Endothelial cell of umbilical vein (primary cell): ENCODE data around the gene FUT9. TPM values are rescaled to one million over a fixed set of nuclear protein-coding genes. Genes with fewer than 3 reads are reported as not detected.

Experiments
- BruUV-seq: library from RNA; stranded (reverse); fragments of 400-500 nt; replicated peaks from 2 replicates; lab custom pipeline; 2021; lab: Mats Ljungman, UMichigan
- CTCF ChIA-PET: fragments of 300-600, 350-600 bp; sonication (Branson Sonifier 250); formaldehyde crosslinking; loops from one replicate; lab custom pipeline; 2021; ENCODE audit warnings: antibody characterized with exemption, inconsistent platforms; lab: Charles Lee
- POLR2A ChIA-PET: fragments of 300-600, 350-600 bp; sonication (Branson Sonifier 250); formaldehyde crosslinking; loops from one replicate; lab custom pipeline; 2021; ENCODE audit warnings: antibody characterized with exemption, inconsistent platforms; lab: Charles Lee
- DNase-seq: peaks from one replicate; pipeline ENCODE4 v3.0.0-alpha.2; 2011; ENCODE audit warnings: low read depth, low spot score
- FAIRE-seq: peaks from 2 replicates; lab custom pipeline; 2011; peaks lifted over from hg19 to GRCh38; lab: Jason Lieb, UNC
- H2AFZ ChIP-seq: 2 replicates; pipeline ENCODE4 v1.6.0; 2012; ENCODE audit warnings: low read depth, low read length, control low read depth, inconsistent platforms
- H3K27ac ChIP-seq: 2 replicates; pipeline ENCODE4 v1.5.1; 2011; ENCODE audit warnings: low read depth, mild to moderate bottlenecking, control low read depth, low read length, moderate library complexity; ENCODE audit not compliant: insufficient read depth
- H3K27me3 ChIP-seq, 2 experiments: 2 replicates each; pipeline versions ENCODE4 v1.6.0 to v1.6.1; 2011; ENCODE audit warnings: low read length in 2 of 2, mixed read lengths in 1 of 2; ENCODE audit not compliant: control insufficient read depth in 2 of 2, insufficient read depth in 2 of 2
- H3K36me3 ChIP-seq, 2 experiments: 2 replicates in 1 of 2; 3 replicates in 1 of 2; pipeline ENCODE4 v1.5.1; 2011; ENCODE audit warnings: low read length in 2 of 2, mild to moderate bottlenecking in 1 of 2, moderate library complexity in 1 of 2; ENCODE audit not compliant: control insufficient read depth in 2 of 2, insufficient read depth in 2 of 2; ENCODE audit errors: extremely low read depth in 1 of 2
- H3K4me1 ChIP-seq: 3 replicates; pipeline ENCODE4 v1.5.1; 2011; ENCODE audit warnings: mild to moderate bottlenecking, low read length; ENCODE audit not compliant: control insufficient read depth, insufficient read depth; ENCODE audit errors: extremely low read depth
- H3K4me2 ChIP-seq: 2 replicates; pipeline ENCODE4 v1.6.1; 2011; ENCODE audit warnings: low read length, control low read depth, mixed read lengths; ENCODE audit not compliant: insufficient read depth
- H3K4me3 ChIP-seq, 3 experiments: fragments of 200-600 bp in 1 of 3; sonication (generic), shearing (Covaris generic) in 1 of 3; replicated peaks in 1 of 3; 2 replicates each; pipeline ENCODE4 v1.5.1; 2011 to 2016; ENCODE audit warnings: control low read depth in 3 of 3, low read length in 3 of 3, mild to moderate bottlenecking in 2 of 3, inconsistent platforms in 1 of 3, low read depth in 1 of 3, moderate library complexity in 1 of 3; ENCODE audit not compliant: insufficient read depth in 1 of 3
- H3K79me2 ChIP-seq: 2 replicates; pipeline ENCODE4 v1.6.0; 2012; ENCODE audit warnings: low read length, inconsistent platforms; ENCODE audit not compliant: control insufficient read depth, insufficient read depth
- H3K9ac ChIP-seq: replicated peaks from 2 replicates; pipeline ENCODE3; 2011; ENCODE audit warnings: low read length, control low read depth; ENCODE audit not compliant: insufficient read depth; ENCODE audit errors: extremely low read depth
- H3K9me1 ChIP-seq: replicated peaks from 3 replicates; pipeline ENCODE4 v1.6.0; 2011; ENCODE audit warnings: mild to moderate bottlenecking, low read length; ENCODE audit not compliant: control insufficient read depth, insufficient read depth; ENCODE audit errors: extremely low read depth
- H3K9me3 ChIP-seq: replicated peaks from 2 replicates; pipeline ENCODE4 v1.5.1; 2012; ENCODE audit warnings: low read length, inconsistent platforms; ENCODE audit not compliant: control insufficient read depth, insufficient read depth
- H4K20me1 ChIP-seq: replicated peaks from 2 replicates; pipeline ENCODE3; 2011; ENCODE audit warnings: mild to moderate bottlenecking, low read length; ENCODE audit not compliant: control insufficient read depth, insufficient read depth; ENCODE audit errors: extremely low read depth
- FOS ChIP-seq: IDR thresholded peaks from 2 replicates; pipeline ENCODE4 v1.6.1; 2011; ENCODE audit warnings: mild to moderate bottlenecking, low read length, moderate library complexity, borderline replicate concordance; ENCODE audit not compliant: insufficient read depth
- GATA2 ChIP-seq: IDR thresholded peaks from 2 replicates; pipeline ENCODE4 v1.7.0; 2011; ENCODE audit warnings: low read depth, mild to moderate bottlenecking, moderate library complexity, mixed read lengths, low read length; ENCODE audit not compliant: insufficient read length, insufficient read depth
- MYC ChIP-seq: IDR thresholded peaks from one replicate; pipeline ENCODE4 v1.6.1; 2011; ENCODE audit warnings: mild to moderate bottlenecking, low read depth, low read length
- POLR2A ChIP-seq: IDR thresholded peaks from 2 replicates; pipeline ENCODE4 v1.6.1; 2012; ENCODE audit warnings: low read depth, mild to moderate bottlenecking, control low read depth, low read length
- POLR2AphosphoS5 ChIP-seq: IDR thresholded peaks from 2 replicates; pipeline ENCODE4 v1.6.1; 2012; ENCODE audit warnings: low read depth, mild to moderate bottlenecking, control low read depth, low read length, moderate library complexity; ENCODE audit not compliant: insufficient read depth
- dilution Hi-C: fragments of 300-500 bp; cut with MboI; formaldehyde crosslinking; loops from one replicate; pipeline ENCODE4 v1.15.0; 2019; ENCODE audit warnings: low sequenced_read_pairs; ENCODE audit not compliant: extremely low pct_ligation_motif_present
- intact Hi-C: fragments of 100-400 bp; cut with micrococcal nuclease; formaldehyde crosslinking; loops from one replicate; pipeline ENCODE4 v1.10.0; 2022
- polyA plus RNA-seq, 4 experiments: library from polyadenylated mRNA; depleted of rRNA in 3 of 4; stranded (reverse) in 3 of 4; unstranded in 1 of 4; fragments of >200 nt; gene quantifications; 2 replicates each; pipeline versions ENCODE4 v1.2.1 to v1.2.3, GENCODE V29; 2011 to 2012; ENCODE audit warnings: missing spikeins in 1 of 4
- total RNA-seq: library from RNA; stranded (reverse); gene quantifications from 2 replicates; pipeline ENCODE4 v1.2.3, GENCODE V29; 2021
- TF ChIP-seq, protein P1 (sequence below): IDR thresholded peaks from 2 replicates; pipeline ENCODE4 v1.6.1; 2011; ENCODE audit not compliant: insufficient read depth, insufficient read length
- TF ChIP-seq, protein P2 (sequence below), 2 donors: IDR thresholded peaks; 1 replicate in 1 of 2; 2 replicates in 1 of 2; pipeline ENCODE4 v1.5.1; 2011; ENCODE audit warnings: low read length in 2 of 2, mild to moderate bottlenecking in 2 of 2, moderate library complexity in 2 of 2, control low read depth in 1 of 2, inconsistent platforms in 1 of 2, low read depth in 1 of 2; ENCODE audit not compliant: insufficient read depth in 1 of 2; ENCODE audit errors: extremely low read depth in 1 of 2

Gene FUT9
- total and polyA plus RNA-seq, 2 donors (not counting 3 experiments of a cell fraction or from before 2014, with no cell fraction given) = not detected

DNA sequence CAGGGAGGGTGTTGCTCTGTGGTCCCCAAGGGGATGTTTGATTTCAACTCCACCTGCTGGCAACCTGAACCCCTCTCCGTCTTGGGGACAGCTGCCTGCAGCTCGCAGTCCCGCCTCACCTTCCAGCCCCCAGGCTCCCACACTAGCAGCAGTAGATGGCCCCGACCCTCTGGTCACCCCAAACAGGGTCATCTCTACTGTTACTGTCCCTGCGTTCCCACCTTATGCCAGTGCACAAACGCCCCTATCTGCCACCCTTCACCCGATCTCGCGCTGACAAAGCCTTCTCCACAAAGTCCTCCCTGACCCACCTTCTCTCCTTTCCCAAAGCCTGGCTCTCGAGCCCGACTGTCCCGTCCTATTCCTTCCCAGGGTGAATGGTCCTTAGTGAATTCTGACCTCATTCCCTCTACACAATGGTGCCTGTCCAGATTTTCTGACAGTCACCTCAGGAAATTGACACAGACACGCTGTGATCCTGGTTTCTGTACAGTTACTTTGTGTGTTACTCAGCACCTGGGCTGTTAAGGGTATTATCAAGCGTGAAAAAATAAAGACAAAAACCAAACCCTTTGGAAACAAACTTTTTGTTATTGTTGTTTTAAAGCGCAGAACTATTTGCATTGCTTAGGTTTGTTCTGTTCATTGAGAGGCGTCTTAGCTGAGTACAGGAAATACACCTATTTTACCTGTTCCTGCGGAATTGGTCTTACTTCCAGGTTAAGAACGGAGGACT, 728 bp downstream of the FUT9 start:
- TF ChIP-seq FOS (no peak), GATA2 (no peak), MYC (no peak), POLR2AphosphoS5 (no peak), POLR2A (no peak)
- TF ChIP-seq, protein P1, sequence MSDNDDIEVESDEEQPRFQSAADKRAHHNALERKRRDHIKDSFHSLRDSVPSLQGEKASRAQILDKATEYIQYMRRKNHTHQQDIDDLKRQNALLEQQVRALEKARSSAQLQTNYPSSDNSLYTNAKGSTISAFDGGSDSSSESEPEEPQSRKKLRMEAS = no peak
- TF ChIP-seq, protein P2, sequence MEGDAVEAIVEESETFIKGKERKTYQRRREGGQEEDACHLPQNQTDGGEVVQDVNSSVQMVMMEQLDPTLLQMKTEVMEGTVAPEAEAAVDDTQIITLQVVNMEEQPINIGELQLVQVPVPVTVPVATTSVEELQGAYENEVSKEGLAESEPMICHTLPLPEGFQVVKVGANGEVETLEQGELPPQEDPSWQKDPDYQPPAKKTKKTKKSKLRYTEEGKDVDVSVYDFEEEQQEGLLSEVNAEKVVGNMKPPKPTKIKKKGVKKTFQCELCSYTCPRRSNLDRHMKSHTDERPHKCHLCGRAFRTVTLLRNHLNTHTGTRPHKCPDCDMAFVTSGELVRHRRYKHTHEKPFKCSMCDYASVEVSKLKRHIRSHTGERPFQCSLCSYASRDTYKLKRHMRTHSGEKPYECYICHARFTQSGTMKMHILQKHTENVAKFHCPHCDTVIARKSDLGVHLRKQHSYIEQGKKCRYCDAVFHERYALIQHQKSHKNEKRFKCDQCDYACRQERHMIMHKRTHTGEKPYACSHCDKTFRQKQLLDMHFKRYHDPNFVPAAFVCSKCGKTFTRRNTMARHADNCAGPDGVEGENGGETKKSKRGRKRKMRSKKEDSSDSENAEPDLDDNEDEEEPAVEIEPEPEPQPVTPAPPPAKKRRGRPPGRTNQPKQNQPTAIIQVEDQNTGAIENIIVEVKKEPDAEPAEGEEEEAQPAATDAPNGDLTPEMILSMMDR (IDR thresholded peaks at IDR 0.05; ENCODE audit: extremely low read depth in 1 of 2, insufficient read depth in 1 of 2, low read depth in 1 of 2, low read length in 2 of 2) = no peak
- dilution Hi-C loops (no loop called here), intact Hi-C loops (no loop called here)
- H3K9me3 ChIP-seq = no peaks in the 10 kb centered on the region
- H2AFZ ChIP-seq = no peak overlapping the region
- H4K20me1 ChIP-seq = no peaks in the 10 kb centered on the region
- no peaks in the 10 kb centered on the region for H3K79me2 ChIP-seq
- no TSS peak for BruUV-seq
- no peaks in the 10 kb centered on the region for H3K4me1 ChIP-seq
- no peak overlapping the region for H3K4me2 ChIP-seq
- no peak overlapping the region for H3K4me3 ChIP-seq
- ChIA-PET CTCF (interaction anchor here (0.6 kb wide), 1 partner anchor 17 kb away, joined by 3 read pairs; no protein-coding TSS in a partner anchor), POLR2A (no interaction called here)
- no peak for DNase-seq
- H3K27ac ChIP-seq = no peak overlapping the region
- no peak overlapping the region for H3K9ac ChIP-seq
- no peaks in the 10 kb centered on the region for H3K27me3 ChIP-seq
- no peaks in the 10 kb centered on the region for H3K36me3 ChIP-seq
- FAIRE-seq = no peak
- H3K9me1 ChIP-seq = no peaks in the 10 kb centered on the region
